Stimulated activated naive CD4-positive, alpha-beta T cell (primary cell): ENCODE measurements around the gene DTWD2.
"Not testable (repeated sequence)": the region's sequence is repeated elsewhere in the genome, so short reads cannot be mapped to it uniquely, and the experiment has no call there.

Experiments used
- DNase-seq, 6 experiments: peaks; one replicate each; lab custom pipeline; 2025; lab: John Stamatoyannopoulos, UW

The DTWD2 gene

DNA sequence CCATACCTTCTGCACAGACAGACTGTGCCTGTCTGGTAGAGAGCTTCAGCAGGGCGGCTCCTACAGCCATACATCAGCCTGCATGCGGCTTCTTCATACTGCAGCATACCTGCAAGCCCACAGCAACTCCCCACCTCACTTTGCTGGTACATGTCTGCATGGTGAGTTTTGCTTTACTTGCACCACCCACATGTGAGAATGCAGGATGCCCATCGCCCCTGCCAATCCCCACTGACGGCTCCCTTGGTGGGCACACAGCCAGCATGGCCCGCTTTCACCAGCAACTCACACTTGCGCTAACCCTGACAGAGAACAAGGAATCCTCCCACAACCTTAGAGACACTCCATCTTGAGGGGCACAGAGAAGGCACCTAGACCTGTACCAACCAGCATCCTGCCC is 114.9 kb downstream of the DTWD2 start:
- DNase-seq: no peak

- no peak for DNase-seq
These were observed 125.0 kb downstream of the DTWD2 start for GRCh38 chr5:118863345-118863744.

GRCh38 chr5:118862596-118862995 is 125.8 kb downstream of the DTWD2 start:
- DNase-seq: no peak

DNA sequence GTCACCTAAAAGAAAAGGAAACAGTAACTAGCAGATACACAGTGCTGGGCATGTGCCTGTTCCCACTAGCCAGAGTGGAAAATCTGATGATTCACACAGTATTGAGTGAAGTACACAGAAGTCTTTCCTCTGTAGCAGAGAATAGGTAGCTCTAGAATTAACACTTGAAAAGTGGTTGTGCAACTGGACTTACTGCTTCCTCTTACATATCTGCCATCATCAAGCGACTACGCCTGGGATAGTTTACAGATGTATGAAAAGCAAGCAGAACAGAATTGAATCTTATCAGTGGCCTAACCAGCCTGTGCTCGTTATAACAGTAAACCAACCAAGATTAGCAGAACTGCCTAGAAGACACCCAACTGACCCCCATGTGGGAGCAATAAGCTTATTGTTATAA is 130.6 kb downstream of the DTWD2 start:
- no peak for DNase-seq

GRCh38 chr5:118854819-118855218 is 133.5 kb downstream of the DTWD2 start:
- DNase-seq: no peak

- DNase-seq: not testable (repeated sequence)
These were observed 136.6 kb downstream of the DTWD2 start for GRCh38 chr5:118851785-118852184.

DNA sequence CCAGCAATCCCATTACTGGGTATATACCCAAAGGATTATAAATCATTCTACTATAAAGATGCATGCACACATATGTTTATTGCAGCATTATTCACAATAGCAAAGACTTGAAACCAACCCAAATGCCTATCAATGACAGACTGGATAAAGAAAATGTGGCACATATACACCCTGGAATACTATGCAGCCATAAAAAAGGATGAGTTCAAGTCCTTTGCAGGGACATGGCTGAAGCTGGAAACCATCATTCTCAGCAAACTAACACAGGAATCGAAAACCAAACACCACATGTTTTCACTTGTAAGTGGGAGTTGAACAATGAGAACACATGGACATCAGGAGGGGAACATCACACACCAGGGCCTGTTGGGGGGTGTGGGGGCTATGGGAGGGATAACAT is 138.8 kb downstream of the DTWD2 start:
- not testable (repeated sequence) for DNase-seq

DNA sequence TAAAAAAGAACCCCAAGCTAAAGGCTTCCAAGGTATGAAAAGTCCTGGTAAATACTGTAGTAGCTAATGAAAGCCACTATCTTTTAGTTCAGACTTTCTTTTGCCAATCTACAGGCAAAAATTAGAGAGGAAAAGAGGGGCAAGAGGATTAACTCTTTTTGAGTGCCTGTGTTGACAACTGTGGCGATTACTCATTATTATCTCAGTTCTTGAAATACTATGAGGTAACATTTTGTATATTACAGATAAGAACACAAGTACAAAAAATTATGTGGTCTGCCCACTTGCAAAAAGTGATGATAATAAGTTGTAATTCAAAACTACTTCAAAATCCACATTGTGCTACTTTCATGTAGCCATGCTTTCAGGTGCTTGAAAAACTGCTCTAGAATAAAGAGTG is 144.0 kb downstream of the DTWD2 start:
- no peak for DNase-seq

DNA sequence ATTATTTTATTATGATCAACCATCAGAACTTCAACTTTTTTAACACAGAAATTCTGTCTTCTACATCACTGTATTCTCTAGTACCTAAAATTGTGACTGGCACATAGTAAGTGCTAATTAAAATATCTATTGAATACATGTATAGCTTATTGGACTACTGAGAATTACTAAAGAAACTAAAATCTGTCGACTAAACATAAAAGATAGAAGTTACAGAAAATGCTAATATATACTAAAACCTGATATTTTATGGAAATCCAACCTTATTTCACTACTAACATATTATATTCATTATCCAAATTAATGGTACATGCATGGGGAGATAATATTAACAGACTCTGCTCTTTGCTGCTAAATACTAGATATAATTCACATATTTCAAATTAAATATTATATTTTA is 153.6 kb downstream of the DTWD2 start:
- no peak for DNase-seq

GRCh38 chr5:118832974-118833373 is 155.4 kb downstream of the DTWD2 start:
- DNase-seq: no peak

- no peak for DNase-seq
These were observed 163.1 kb downstream of the DTWD2 start for GRCh38 chr5:118825226-118825625.

DNA sequence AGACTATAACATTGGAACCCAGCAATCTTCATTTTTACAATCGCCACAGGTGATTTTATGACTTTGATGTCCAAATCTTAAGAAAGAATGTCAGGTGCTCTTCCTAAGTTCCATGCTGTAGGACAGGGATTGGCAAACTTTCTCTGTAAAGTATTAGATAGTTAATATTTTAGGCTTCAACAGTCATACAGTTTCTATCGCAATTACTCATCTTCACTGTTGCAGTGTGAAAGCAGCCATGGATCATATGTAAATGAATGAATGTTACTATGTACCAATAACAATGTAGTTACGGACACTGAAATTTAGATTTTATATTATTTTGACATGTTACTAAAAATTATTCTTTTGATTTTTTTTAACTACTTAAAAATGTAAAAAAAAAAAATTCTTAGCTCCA is 169.7 kb downstream of the DTWD2 start:
- DNase-seq: no peak

DNA sequence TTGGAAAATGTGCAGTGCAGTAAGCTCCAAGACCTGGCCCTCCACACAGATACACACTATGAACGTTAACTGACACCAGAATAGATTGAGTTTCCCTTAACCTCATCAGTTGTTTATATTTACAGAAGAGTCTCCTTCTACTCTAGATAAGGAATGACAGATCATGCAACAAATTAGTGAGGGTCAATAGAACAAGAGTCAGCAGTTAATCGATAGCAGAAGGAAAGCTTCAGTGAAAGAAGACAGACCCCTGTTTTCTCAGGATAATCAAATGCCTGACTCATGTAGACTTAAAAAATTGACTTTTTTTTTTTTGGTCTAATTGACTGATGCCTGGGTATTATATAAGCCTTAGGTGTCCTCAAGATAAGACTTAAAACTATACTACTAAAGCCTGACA is 179.9 kb downstream of the DTWD2 start:
- DNase-seq: no peak

- no peak for DNase-seq
These were observed 181.8 kb downstream of the DTWD2 start for GRCh38 chr5:118806571-118806970.

DNA sequence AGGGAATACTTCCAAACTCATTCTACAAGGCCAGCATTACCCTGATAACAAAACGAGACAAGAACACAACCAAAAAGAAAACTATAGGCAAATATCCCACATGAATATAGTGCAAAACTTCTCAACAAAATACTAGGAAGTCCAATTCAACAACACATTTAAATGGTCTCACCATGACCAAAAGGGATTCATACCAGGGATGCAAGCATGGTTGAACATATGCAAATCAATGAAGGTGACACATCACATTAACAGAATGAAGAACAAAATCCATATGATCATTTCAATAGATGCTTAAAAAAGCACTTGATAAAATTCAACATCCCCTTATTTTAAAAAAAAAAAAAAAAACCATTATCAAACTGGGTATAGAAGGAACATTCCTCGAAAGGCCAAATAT is 186.0 kb downstream of the DTWD2 start:
- DNase-seq: no peak

GRCh38 chr5:118796081-118796480 is 192.3 kb downstream of the DTWD2 start:
- no peak for DNase-seq

GRCh38 chr5:118794281-118794680 is 194.1 kb downstream of the DTWD2 start:
- no peak for DNase-seq

DNA sequence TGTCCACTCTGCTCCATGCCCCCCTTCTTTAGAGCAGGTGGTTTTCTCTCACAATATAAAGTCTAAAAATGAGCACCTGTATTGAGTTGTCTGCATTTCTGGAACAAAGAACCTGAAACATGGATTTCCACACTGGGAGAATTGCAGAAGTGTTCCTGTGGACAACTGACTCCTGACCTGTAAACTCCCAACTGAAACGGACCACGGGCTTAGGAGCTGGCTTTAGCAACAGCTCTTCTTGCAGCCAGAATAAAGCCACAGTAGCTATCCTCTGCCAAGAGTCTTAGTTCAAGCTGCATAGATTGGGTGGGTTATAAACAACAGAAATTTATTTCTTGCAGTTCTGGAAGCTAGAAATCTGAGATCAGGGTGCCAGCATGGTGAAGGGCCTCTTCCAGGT is 194.7 kb downstream of the DTWD2 start:
- no peak for DNase-seq

- no peak for DNase-seq
These were observed 195.3 kb downstream of the DTWD2 start for GRCh38 chr5:118793091-118793490.

DNA sequence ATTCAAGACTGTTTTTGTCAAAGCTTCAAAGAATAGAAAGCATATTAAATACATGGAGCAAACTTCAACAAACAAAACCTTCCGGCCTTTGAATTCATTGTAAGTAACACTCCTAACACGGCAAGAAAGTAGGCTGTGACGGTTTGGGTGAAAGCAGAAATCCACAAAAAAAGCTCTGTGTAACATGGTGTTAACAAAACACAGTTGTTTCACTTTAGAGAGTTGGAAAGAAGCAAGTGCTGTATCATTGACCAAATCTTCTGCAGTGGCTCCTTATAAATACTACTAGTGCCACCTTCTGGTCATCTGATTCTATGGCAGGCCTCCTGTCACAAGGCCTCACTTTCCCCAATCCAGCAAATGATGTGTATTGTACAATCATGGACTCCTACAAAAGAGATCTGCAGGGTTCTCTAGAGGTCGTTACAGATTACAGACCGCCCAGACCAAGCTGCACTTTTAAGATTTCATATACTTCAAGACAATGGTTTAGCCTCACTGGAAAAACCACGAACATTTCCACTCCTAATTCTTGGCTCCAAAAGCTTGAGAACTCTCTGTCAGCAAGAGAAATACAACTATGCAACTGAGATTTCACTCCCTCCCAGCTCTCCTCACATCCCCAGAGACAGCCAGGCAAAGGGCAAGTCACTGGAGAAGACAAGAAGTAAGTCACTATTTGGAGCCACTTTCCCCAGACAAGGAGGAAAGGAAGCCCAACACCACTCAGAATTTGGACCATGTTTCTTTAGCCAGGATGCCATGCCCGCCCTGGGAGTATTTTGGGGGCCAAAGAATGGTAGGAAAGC is 196.2 kb downstream of the DTWD2 start:
- peak in 3 of 6 experiments; percentile 1 to 10 (median 5) for DNase-seq

- no peak for DNase-seq
These were observed 199.0 kb downstream of the DTWD2 start for GRCh38 chr5:118789366-118789765.

DNA sequence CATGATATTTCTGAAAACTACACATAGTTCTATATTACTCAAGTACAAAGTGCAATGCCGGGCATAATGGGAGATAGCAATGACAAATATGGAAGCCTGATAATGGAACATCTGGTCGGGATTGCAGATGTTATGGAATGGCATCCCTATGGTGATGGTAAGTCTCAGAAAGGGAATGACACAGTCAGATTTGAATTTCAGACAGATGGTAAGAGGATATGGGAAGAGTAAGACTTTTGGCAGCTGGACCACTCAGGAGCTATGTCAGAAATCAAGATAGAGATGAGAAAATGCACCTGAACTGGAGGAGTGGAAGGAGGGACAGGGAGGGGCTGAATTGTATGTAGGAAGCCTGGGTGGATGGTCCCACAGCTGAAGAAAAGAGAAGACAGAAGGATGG is 200.0 kb downstream of the DTWD2 start:
- no peak for DNase-seq
